ENCODE data around the gene SMKR1. TPM values are rescaled to one million over a fixed set of nuclear protein-coding genes. Genes with fewer than 3 reads are reported as not detected.
A peak's percentile ranks its signal among the peaks of the same experiment; 100 is the strongest.

Gene SMKR1
- total and polyA plus RNA-seq, 2 of the 8 experiments (the other 6 are each of a cell fraction or from before 2014, with no cell fraction given), result 0.39 to 1.6 TPM

- H2BK20ac ChIP-seq (ENCODE audit: low read length), result peak overlapping the region; percentile 48; the same call in 1 of the 2 replicates
- peak overlapping the region; percentile 39; the same call in 1 of the 2 replicates for H2BK12ac ChIP-seq (ENCODE audit: low read depth, low read length)
- peaks cover 2 to 6% (median 4%) of the 10 kb centered on the region in 4 experiments; a peak in 6 of 7 replicates for H3K4me1 ChIP-seq (replicated peaks in 1 of 4; ENCODE audit: control insufficient read depth in 3 of 4, insufficient read depth in 4 of 4, low read length in 3 of 4)
- H3K23ac ChIP-seq (ENCODE audit: insufficient read length), result no peak overlapping the region
- H2BK120ac ChIP-seq (replicated peaks; ENCODE audit: low read depth, low read length), result no peak overlapping the region
- H4K91ac ChIP-seq (replicated peaks; ENCODE audit: insufficient read length, low read length), result no peak overlapping the region
- H2AK5ac ChIP-seq (ENCODE audit: low read depth, low read length), result peak overlapping the region; percentile 69; the same call in 1 of the 2 replicates
- H3K56ac ChIP-seq (replicated peaks; ENCODE audit: insufficient read length, low read depth, low read length), result no peak overlapping the region
- no peaks in the 10 kb centered on the region for H3K79me1 ChIP-seq (ENCODE audit: low read depth, low read length)
- CTCF ChIA-PET (ENCODE audit: partially characterized antibody), result interaction anchor here (0.6 to 1.8 kb wide), 11 partner anchors 10 to 293 kb away, joined by 3 to 7 read pairs (median 4); no protein-coding TSS in a partner anchor
- H3K27me3 ChIP-seq (replicated peaks in 1 of 4; ENCODE audit: control insufficient read depth in 3 of 4, extremely low read depth in 1 of 4, insufficient read depth in 3 of 4, low read length in 3 of 4), result no peaks in the 10 kb centered on the region; a peak in 1 of 7 replicates
- H3K79me2 ChIP-seq (ENCODE audit: control insufficient read depth in 1 of 2, insufficient read depth in 2 of 2, low read length in 2 of 2), result no peaks in the 10 kb centered on the region
- H3K9me3 ChIP-seq (ENCODE audit: insufficient read depth in 2 of 2, low read depth in 1 of 2, low read length in 1 of 2), result no peaks in the 10 kb centered on the region
- H3K18ac ChIP-seq (ENCODE audit: extremely low read depth, low read length), result 0 out of 2 replicates have a peak overlapping the region, but pooled peaks have one; percentile 48
- H3K23me2 ChIP-seq (ENCODE audit: low read depth, low read length), result no peaks in the 10 kb centered on the region
- WGBS, 2 experiments (ENCODE audit: extremely low coverage in 1 of 2, insufficient coverage in 1 of 2, insufficient read length in 1 of 2, insufficient replicate concordance in 2 of 2, low coverage in 1 of 2, low lambda C conversion rate in 2 of 2, missing lambda C conversion rate in 1 of 2), result 76% methylated on average over 28 of the region's 30 CpGs; no CpG with 5 or more reads in 1 of the 2 experiments
- no peak overlapping the region for H3K9ac ChIP-seq (replicated peaks in 1 of 4; ENCODE audit: extremely low read depth in 1 of 4, low read depth in 3 of 4, low read length in 3 of 4)
- H3K4me3 ChIP-seq (ENCODE audit: extremely low read depth in 1 of 4, insufficient read depth in 2 of 4, low read depth in 3 of 4, low read length in 4 of 4), result no peak overlapping the region
- H3K4ac ChIP-seq (replicated peaks; ENCODE audit: insufficient read length, low read depth, low read length), result no peak overlapping the region
- FAIRE-seq, result no peak
- no peak overlapping the region for H4K5ac ChIP-seq (ENCODE audit: insufficient read length, low read depth, low read length)
- no peak overlapping the region for H2AFZ ChIP-seq (ENCODE audit: low read length)
- H2BK5ac ChIP-seq (ENCODE audit: low read depth, low read length), result 0 out of 2 replicates have a peak overlapping the region, but pooled peaks have one; percentile 52
- no peaks in the 10 kb centered on the region for H3K36me3 ChIP-seq (ENCODE audit: control insufficient read depth in 2 of 4, insufficient read depth in 4 of 4, low read length in 3 of 4)
- H4K20me1 ChIP-seq (replicated peaks in 1 of 2; ENCODE audit: control insufficient read depth in 1 of 2, insufficient read depth in 2 of 2, low read length in 2 of 2), result no peaks in the 10 kb centered on the region
- no peak overlapping the region for H3K27ac ChIP-seq (ENCODE audit: low read depth, low read length)
- peak overlapping the region; percentile 65; the same call in 1 of the 2 replicates for H2BK15ac ChIP-seq (ENCODE audit: low read length)
- H3K4me2 ChIP-seq (ENCODE audit: insufficient read depth in 1 of 2, low read depth in 2 of 2, low read length in 2 of 2), result no peak overlapping the region
- H4K8ac ChIP-seq (ENCODE audit: extremely low read depth, insufficient read depth, low read length), result no peak overlapping the region
- no peak overlapping the region for H3K14ac ChIP-seq (ENCODE audit: insufficient read length)
- TF ChIP-seq CBX5 (IDR thresholded peaks at IDR 0.05; ENCODE audit: low read depth, low read length) (no peak), SP2 (IDR thresholded peaks at IDR 0.05; ENCODE audit: low read length) (no peak), SIN3A (conservative IDR thresholded peaks at IDR 0.05 in 1 of 2, IDR thresholded peaks at IDR 0.05 in 1 of 2; ENCODE audit: low read depth in 1 of 2, low read length in 2 of 2) (peak in 1 of 2 experiments; percentile 70; a peak in 1 of 4 replicates), MAX (IDR thresholded peaks at IDR 0.05) (peak; percentile 75), KDM1A (IDR thresholded peaks at IDR 0.05; ENCODE audit: borderline replicate concordance, low read length) (peak; percentile 60; the same call in 1 of the 2 replicates), TBP (IDR thresholded peaks at IDR 0.05; ENCODE audit: low read depth, low read length) (peak; percentile 58; the same call in 1 of the 2 replicates), RXRA (IDR thresholded peaks at IDR 0.05; ENCODE audit: insufficient read depth, low read depth, low read length) (no peak)
- DNase-seq (ENCODE audit: low read depth in 1 of 2, low spot score in 2 of 2), result peak in 1 of 2 experiments; percentile 70
- POLR2A ChIA-PET (ENCODE audit: partially characterized antibody), result interaction anchor here (1.1 to 1.2 kb wide), 2 partner anchors 8 to 79 kb away, joined by 3 to 4 read pairs; no protein-coding TSS in a partner anchor
Observed at GRCh38 chr7:129522088-129522970, 20.0 kb downstream of the SMKR1 start.
